Measurements from ENCODE around the gene LCOR. TPM values are rescaled to one million over a fixed set of nuclear protein-coding genes. Genes with fewer than 3 reads are reported as not detected.
A peak's percentile ranks its signal among the peaks of the same experiment; 100 is the strongest.

The LCOR gene
- total and polyA plus RNA-seq, 2 of the 4 experiments (the other 2 are of a cell fraction) = 3.7 to 36.9 TPM

- Histone ChIP-seq H4K5ac (ENCODE audit: low read depth, low read length) (peak overlapping the region; percentile 7; the same call in 1 of the 2 replicates), H3K23ac (ENCODE audit: low read depth, low read length) (peak overlapping the region; percentile 79), H3K9ac (ENCODE audit: low read depth, low read length) (peak overlapping the region; percentile 91), H3K4me2 (ENCODE audit: low read depth, low read length) (peak overlapping the region; percentile 83), H4K20me1 (ENCODE audit: insufficient read depth, low read length) (peaks cover 25% of the 10 kb centered on the region), H3K79me1 (ENCODE audit: low read depth in 1 of 2, low read length in 2 of 2) (peaks cover under 1 to 11% of the 10 kb centered on the region in 2 experiments; a peak in 3 of 4 replicates), H3K9me1 (ENCODE audit: insufficient read depth, low read length) (peaks cover 6% of the 10 kb centered on the region), H3K9me3 (ENCODE audit: control insufficient read depth, insufficient read depth, low read length) (no peaks in the 10 kb centered on the region), H3K18ac (ENCODE audit: low read depth, low read length) (peak overlapping the region; percentile 53; the same call in 1 of the 2 replicates), H2AK5ac (ENCODE audit: low read depth, low read length) (peak overlapping the region; percentile 34; the same call in 1 of the 2 replicates), H3K27ac (ENCODE audit: insufficient read depth, low read length) (peak overlapping the region; percentile 93), H4K91ac (ENCODE audit: insufficient read depth, low read depth, low read length) (peak overlapping the region; percentile 43), H3K4me1 (ENCODE audit: control insufficient read depth, insufficient read depth, low read length) (peaks cover 5% of the 10 kb centered on the region; the same call in 1 of the 2 replicates), H3K14ac (replicated peaks; ENCODE audit: low read depth, low read length) (peak overlapping the region; percentile 38), H4K8ac (ENCODE audit: low read depth in 2 of 2, low read length in 2 of 2) (peak overlapping the region; percentile 18 to 84), H2AFZ (replicated peaks; ENCODE audit: low read length, poor library complexity) (peak overlapping the region; percentile 89), H2BK5ac (ENCODE audit: low read depth, low read length, poor library complexity, severe bottlenecking) (peak overlapping the region; percentile 88), H3K56ac (ENCODE audit: extremely low read depth, insufficient read depth, low read length) (peak overlapping the region; percentile 90), H3K4ac (ENCODE audit: low read depth, low read length) (peak overlapping the region; percentile 61), H3K4me3 (ENCODE audit: insufficient read depth, low read depth, low read length) (peak overlapping the region; percentile 97), H2BK15ac (ENCODE audit: low read depth, low read length) (no peak overlapping the region), H2BK20ac (ENCODE audit: low read depth, low read length) (0 out of 2 replicates have a peak overlapping the region, but pooled peaks have one; percentile 11), H2AK9ac (replicated peaks; ENCODE audit: low read depth, low read length, poor library complexity) (peak overlapping the region; percentile 73), H3K27me3 (ENCODE audit: control insufficient read depth, insufficient read depth, low read length) (peaks cover 3% of the 10 kb centered on the region; the same call in 1 of the 2 replicates), H3K36me3 (ENCODE audit: control insufficient read depth, insufficient read depth, low read length) (no peaks in the 10 kb centered on the region), H2BK120ac (ENCODE audit: low read depth, low read length) (peak overlapping the region; percentile 59)
- WGBS, 2 experiments (ENCODE audit: extremely low coverage in 2 of 2, insufficient read length in 1 of 2) = 15% methylated on average over 5 of the region's 14 CpGs; no CpG with 5 or more reads in 1 of the 2 experiments
- intact Hi-C loops (cut with micrococcal nuclease) = loop anchor here (5.0 kb wide), 3 partner anchors 319 to 454 kb away; partner anchors contain the start of gene TLL2
- CTCF ChIA-PET = no interaction called here
- DNase-seq (no peak), ATAC-seq (ENCODE audit: low read depth) (no peak)
- POLR2A ChIA-PET (ENCODE audit: unreplicated experiment) = no interaction called here
- TF ChIP-seq CEBPB (IDR thresholded peaks at IDR 0.05; ENCODE audit: low read depth, low read length) (no peak), SMC3 (IDR thresholded peaks at IDR 0.05; ENCODE audit: low read depth, low read length) (no peak), NFE2L2 (IDR thresholded peaks at IDR 0.05; ENCODE audit: low read depth, low read length) (no peak), BHLHE40 (IDR thresholded peaks at IDR 0.05; ENCODE audit: low read depth, low read length) (no peak), MAFK (IDR thresholded peaks at IDR 0.05; ENCODE audit: low read depth, low read length) (no peak)
- dilution Hi-C loops (cut with HindIII; ENCODE audit: low sequenced_read_pairs, unreplicated experiment) = no loop called here
- BruUV-seq (replicated peaks) = no TSS peak
- in situ Hi-C loops (cut with MboI; ENCODE audit: low sequenced_read_pairs) = no loop called here
Observed at GRCh38 chr10:96831200-96831866, 765 bp upstream of the LCOR start.

Measured in IMR-90 (cell line).